WI38 (cell line): ENCODE results near the gene JDP2.

Experiments
- H3K4me3 ChIP-seq: 2 replicates; pipeline ENCODE4 v1.5.1; 2011; ENCODE audit warnings: low read depth, mild to moderate bottlenecking, control low read depth, low read length
- CTCF ChIP-seq: IDR thresholded peaks from 2 replicates; pipeline ENCODE4 v1.5.1; 2012; ENCODE audit warnings: low read depth, mild to moderate bottlenecking, control low read depth, low read length

The JDP2 gene

GRCh38 chr14:75435473-75435872, 7.7 kb downstream of the JDP2 start:
- TF ChIP-seq CTCF, result no peak
- no peak overlapping the region for H3K4me3 ChIP-seq

DNA sequence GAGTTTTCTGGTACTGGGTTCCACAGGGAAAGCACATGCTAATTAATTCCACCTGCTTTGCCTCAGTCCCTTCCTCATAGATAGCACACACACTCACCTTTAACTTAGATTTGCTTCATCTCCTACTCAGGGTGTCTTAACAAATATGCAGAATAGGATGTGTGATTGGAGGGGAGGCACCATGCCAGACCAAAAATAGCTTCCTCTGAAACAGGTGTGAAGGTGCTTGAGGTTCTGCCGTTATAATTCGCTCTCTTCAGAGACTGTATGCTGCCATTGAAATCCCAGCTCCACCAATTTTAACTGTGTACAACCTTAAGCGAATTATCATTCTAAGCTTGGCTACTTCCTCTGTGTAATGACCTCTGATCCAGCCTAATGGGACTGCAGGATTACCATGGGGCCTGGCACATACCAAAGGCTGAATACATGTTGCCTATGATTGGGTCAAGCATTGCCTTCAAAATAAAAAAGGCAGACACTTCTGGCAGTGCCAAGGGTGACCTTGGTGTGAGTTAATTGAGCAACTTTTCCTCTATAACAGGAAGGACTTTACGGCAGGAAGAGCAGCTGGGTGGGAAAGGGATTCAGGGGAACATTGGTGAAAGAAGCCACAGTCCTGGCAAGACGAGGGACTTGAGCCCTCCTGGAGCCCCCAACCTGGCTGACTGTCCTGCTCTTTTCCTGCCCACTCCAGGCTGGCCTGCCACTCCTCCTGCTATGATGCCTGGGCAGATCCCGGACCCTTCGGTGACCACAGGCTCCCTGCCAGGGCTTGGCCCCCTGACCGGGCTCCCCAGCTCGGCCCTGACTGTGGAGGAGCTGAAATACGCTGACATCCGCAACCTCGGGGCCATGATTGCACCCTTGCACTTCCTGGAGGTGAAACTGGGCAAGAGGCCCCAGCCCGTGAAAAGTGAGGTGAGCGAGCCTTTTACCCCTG, 9.7 kb downstream of the JDP2 start:
- TF ChIP-seq CTCF, result no peak
- H3K4me3 ChIP-seq, result no peak overlapping the region

DNA sequence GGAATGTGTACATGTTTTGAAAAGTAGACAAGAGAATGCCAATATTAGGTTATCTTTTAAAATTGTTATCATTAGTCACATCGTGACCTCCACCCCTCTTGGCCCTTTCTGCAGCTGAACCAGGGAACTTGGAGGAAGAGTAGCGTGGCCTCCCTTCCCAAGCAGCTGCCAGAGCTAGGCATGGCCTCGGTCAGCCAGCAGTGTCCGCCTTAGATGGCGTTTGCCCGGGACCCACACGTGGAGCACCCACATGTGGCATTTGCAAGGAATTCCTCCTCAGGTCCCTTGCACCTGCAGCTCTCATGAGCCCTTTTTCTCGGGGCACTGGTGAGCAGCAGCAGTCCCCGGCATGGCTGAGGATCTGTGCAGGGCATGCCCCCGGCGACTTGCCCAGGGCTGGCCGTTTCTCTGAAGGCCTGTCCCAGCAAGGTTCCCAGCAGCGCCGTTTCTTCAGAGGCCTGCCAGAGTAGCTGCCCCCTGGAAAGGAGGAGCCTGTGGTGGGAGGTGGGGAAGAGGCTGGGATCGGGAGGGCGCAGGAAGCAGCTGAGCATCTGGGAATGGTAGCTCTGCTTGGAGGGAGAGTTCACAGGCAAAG, 10.8 kb downstream of the JDP2 start:
- TF ChIP-seq CTCF, result no peak
- no peak overlapping the region for H3K4me3 ChIP-seq

GRCh38 chr14:75439989-75440388, 12.2 kb downstream of the JDP2 start:
- no peak overlapping the region for H3K4me3 ChIP-seq
- no peak for TF ChIP-seq CTCF

- H3K4me3 ChIP-seq, result no peak overlapping the region
- TF ChIP-seq CTCF, result no peak
Observed at GRCh38 chr14:75440733-75441477, 13.1 kb downstream of the JDP2 start.

DNA sequence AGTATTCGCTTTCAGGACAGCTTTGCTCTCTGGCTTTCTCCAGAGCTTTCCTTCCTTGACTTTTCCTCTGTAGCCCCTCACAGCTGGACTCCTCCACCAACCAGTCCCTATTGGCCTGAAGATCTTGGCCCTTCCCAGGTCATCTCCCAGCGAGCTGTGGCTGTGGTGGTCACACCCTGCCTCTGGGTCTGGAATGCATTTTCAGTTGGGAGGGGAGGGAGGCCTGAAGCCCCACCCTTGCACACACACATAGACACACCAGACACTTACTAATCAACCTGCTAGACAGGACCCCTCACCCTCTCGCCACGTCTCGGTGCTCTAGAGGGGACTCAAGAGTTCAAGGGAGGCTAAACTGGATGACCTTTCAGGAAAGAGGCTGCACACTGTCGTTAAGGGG, 13.9 kb downstream of the JDP2 start:
- TF ChIP-seq CTCF, result no peak
- no peak overlapping the region for H3K4me3 ChIP-seq

DNA sequence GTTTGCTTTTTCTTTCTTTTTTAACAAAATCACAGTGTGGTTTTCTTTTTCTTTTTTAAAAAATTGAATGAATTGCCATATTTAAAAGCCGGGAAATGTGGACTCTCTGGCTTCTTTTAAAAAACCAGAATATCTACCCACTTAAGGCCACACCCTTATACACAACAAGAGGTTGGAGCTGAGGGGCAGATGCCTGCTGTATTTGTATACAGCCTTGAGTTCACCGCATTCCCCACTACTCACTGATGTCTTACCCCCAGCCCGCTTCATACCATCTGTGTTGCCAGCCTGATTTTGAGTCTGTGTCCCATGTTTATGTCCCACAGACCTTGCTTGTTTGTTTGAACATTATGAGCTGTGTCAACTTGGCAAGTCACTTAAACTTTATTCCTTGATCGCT, 14.3 kb downstream of the JDP2 start:
- no peak overlapping the region for H3K4me3 ChIP-seq

More for the DNA sequence above, 14.3 kb downstream of the JDP2 start:
- no peak for TF ChIP-seq CTCF
